HL-60/S4 treated with retinoic acid at 250 ng/mL for 4 days and 3 days (cell line): ENCODE data around the gene HOXD12.

Source experiments
- in situ Hi-C: fragments of 300-500 bp; cut with MboI; formaldehyde crosslinking; loops from 2 replicates; pipeline ENCODE4 v1.7.0; 2022; ENCODE audit warnings: low sequenced_read_pairs

Gene HOXD12

GRCh38 chr2:176126929-176127773, 27.6 kb downstream of the HOXD12 start:
- in situ Hi-C loops = loop anchor here (25.0 kb wide), 3 partner anchors 335 to 1010 kb away; no protein-coding TSS in a partner anchor

- in situ Hi-C loops = loop anchor here (25.0 kb wide), 3 partner anchors 335 to 1010 kb away; no protein-coding TSS in a partner anchor
Observed at GRCh38 chr2:176127774-176128072, 28.1 kb downstream of the HOXD12 start.

- in situ Hi-C loops = loop anchor here (25.0 kb wide), 3 partner anchors 334 to 1009 kb away; no protein-coding TSS in a partner anchor
Observed at GRCh38 chr2:176128172-176128981, 28.8 kb downstream of the HOXD12 start.

GRCh38 chr2:176128982-176129796, 29.6 kb downstream of the HOXD12 start, which contains the start of gene HOXD8:
HOXD8 (plus strand) TSS chr2:176129705; CDS start chr2:176130367, 662 bp downstream.
- in situ Hi-C loops = loop anchor here (25.0 kb wide), 3 partner anchors 333 to 1008 kb away; no protein-coding TSS in a partner anchor

GRCh38 chr2:176129813-176130146, 30.2 kb downstream of the HOXD12 start:
- in situ Hi-C loops = loop anchor here (25.0 kb wide), 3 partner anchors 333 to 1008 kb away; no protein-coding TSS in a partner anchor

DNA sequence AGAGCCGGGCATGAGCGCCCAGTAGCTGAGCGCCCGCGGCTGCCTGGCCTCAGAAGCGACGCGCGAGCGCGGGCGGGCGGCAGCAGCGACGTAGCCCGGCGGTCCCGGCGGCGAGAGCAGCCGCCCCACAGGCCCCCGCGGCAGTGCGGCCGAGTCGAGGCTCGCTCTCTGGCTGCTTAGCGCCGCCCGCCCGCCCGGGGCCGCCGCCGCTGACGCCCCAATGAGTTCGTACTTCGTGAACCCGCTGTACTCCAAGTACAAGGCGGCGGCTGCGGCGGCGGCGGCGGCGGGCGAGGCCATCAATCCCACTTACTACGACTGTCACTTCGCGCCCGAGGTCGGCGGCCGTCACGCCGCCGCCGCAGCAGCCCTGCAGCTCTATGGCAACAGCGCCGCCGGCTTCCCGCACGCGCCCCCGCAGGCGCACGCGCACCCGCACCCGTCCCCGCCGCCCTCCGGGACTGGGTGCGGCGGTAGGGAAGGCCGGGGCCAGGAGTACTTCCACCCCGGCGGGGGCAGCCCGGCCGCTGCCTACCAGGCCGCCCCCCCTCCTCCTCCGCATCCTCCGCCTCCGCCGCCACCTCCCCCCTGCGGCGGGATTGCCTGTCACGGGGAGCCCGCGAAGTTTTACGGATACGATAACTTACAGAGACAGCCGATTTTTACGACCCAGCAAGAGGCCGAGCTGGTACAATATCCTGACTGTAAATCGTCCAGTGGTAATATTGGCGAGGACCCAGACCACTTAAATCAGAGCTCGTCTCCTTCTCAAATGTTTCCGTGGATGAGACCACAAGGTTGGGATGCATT, 30.8 kb downstream of the HOXD12 start:
- in situ Hi-C loops = loop anchor here (25.0 kb wide), 3 partner anchors 332 to 1007 kb away; no protein-coding TSS in a partner anchor

DNA sequence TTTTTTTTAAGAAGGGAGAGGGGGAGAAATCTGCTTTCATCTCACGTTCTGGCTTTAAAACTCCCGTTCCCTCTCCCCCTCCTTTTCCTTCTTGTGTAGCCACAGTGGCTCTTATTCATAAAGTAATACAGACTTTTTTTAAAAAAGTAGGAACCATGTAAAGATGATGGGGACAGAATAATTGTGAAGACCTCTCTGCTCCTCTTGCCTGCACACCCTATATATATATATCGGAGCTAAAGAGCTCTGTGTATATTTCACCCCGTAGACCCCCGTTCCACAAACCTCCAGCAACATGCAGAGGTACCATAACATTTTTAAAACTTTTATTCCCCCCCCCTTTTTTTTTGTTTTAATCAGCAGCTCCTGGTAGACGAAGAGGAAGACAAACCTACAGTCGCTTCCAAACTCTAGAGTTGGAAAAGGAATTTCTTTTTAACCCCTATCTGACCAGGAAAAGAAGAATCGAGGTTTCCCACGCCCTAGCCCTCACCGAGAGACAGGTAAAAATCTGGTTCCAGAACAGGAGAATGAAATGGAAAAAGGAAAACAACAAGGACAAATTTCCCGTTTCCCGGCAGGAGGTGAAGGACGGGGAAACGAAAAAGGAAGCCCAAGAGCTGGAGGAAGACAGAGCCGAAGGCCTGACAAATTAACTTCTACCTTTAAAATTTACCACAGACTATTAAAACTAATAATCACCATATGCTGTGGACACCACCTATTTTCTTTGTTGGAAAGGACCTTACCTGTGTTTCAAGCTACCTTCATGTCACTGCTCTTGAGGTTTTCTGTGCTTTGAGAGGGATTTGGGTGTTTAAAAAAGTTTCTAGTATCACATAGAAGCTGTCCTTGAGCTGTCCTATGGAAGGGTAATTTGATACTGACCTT, 31.6 kb downstream of the HOXD12 start:
- in situ Hi-C loops = loop anchor here (25.0 kb wide), 3 partner anchors 331 to 1006 kb away; no protein-coding TSS in a partner anchor

DNA sequence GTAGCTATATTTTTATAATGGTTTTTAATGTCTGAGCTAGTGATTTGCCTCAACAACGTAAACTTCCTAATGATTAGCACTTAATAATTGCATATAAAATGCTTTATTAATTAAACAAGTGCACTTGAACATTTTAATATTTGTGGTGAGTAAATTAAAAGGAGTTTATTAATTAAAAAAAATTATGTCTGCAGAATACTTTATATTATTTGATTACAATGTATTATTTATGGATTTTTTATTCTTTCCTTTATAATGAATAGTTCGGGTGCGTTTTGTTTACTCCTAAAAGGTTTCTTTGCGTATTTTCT, 32.2 kb downstream of the HOXD12 start:
- in situ Hi-C loops = loop anchor here (25.0 kb wide), 3 partner anchors 330 to 1005 kb away; no protein-coding TSS in a partner anchor

- in situ Hi-C loops = loop anchor here (25.0 kb wide), 3 partner anchors 330 to 1005 kb away; no protein-coding TSS in a partner anchor
Observed at GRCh38 chr2:176132205-176133171, 32.9 kb downstream of the HOXD12 start.

- in situ Hi-C loops = loop anchor here (25.0 kb wide), 3 partner anchors 329 to 1004 kb away; no protein-coding TSS in a partner anchor
Observed at GRCh38 chr2:176133389-176133788, 33.8 kb downstream of the HOXD12 start.

- in situ Hi-C loops = loop anchor here (25.0 kb wide), 3 partner anchors 328 to 1003 kb away; no protein-coding TSS in a partner anchor
Observed at GRCh38 chr2:176134035-176134434, 34.4 kb downstream of the HOXD12 start.

- in situ Hi-C loops = loop anchor here (25.0 kb wide), 3 partner anchors 327 to 1002 kb away; no protein-coding TSS in a partner anchor
Observed at GRCh38 chr2:176135035-176135440, 35.4 kb downstream of the HOXD12 start.

DNA sequence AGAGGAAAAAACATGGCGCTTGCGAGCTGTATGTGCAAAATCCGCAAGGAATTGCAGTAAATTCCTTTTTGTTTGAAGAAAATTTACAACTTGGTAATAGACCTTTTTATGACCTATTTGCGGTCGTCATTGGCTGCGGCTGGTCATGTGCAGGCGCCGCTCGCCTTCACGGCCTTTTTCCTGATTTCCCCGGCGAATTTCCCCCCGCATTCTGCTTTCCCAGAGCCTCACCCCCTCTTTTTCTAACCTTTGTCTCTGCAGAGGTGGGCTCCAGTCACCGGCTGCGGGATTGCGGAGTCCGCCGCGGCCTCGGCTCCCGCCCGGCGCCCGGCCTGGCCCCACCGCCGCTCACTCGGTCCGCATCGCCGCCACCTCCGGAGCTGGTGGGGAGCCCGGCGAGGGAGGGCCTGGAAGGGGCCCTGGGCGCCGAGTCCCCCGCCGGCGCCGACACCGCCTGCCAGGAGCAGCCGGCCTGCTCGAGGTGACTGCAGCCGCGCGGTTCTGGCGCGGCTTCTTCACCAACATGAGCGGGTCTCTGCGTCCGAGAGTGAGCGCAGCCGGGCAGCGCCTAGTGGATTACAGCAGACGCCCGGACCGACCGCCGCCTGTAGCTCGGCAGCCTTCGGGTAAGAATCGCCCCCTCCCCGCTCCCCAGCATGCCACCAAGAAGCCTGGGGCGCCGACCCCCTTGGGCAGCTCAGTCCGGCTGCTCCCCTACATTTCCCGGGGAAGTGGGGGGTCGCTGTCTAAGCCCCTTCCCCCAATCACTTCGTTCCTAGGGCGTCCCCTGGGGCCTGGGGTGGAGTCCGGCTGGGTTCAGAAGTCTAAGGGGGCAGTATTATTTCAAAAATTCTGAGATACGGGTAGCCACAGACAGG, 37.0 kb downstream of the HOXD12 start:
- in situ Hi-C loops = loop anchor here (25.0 kb wide), 3 partner anchors 326 to 1001 kb away; no protein-coding TSS in a partner anchor

DNA sequence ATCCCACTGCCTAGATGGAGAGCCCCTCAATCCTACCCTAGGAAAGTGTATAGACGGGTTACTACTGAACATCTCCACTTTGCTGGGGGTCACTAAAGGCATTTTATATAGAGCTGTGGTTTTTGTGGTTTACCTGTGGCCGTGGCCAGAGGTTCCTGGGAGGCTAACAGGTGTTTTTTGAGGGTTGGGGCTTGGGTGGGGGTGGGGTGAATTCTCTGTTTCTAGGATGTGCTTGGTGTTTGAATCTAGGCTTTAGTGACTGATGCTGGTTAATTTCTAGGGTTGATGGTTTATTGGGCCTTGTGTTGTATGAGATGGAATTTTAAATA, 37.6 kb downstream of the HOXD12 start:
- in situ Hi-C loops = loop anchor here (25.0 kb wide), 3 partner anchors 325 to 1000 kb away; no protein-coding TSS in a partner anchor

DNA sequence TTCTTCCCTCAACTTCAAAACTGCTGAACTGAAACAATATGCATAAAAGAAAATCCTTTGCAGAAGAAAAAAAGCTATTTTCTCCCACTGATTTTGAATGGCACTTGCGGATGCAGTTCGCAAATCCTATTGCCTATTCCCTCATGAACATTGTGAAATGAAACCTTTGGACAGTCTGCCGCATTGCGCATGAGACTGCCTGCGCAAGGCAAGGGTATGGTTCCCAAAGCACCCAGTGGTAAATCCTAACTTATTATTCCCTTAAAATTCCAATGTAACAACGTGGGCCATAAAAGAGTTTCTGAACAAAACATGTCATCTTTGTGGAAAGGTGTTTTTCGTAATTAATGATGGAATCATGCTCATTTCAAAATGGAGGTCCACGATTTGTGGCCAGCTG, 38.3 kb downstream of the HOXD12 start:
- in situ Hi-C loops = loop anchor here (25.0 kb wide), 3 partner anchors 324 to 999 kb away; no protein-coding TSS in a partner anchor

DNA sequence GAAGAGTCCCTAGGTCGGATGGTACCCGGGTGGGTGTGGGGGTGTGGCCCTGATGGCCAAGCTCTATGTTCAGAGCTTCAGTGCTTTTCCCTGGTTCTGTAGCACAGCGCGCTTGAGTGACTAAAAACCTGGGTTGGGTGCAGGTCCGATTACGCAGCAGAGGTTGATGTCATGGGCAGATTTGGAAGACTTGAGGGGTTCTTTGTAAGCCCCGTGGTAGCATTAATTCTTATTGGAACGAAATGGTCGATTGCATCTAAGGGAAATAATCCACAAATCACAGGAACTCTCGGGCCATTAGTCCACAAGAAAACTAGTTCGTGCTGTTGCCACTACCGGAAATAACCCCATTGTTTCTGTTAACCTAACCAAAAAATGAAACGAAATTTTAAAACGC, 38.9 kb downstream of the HOXD12 start:
- in situ Hi-C loops = loop anchor here (25.0 kb wide), 3 partner anchors 324 to 999 kb away; no protein-coding TSS in a partner anchor
